BE2C (cell line): ENCODE measurements around the gene CASP3.
"Not testable (repeated sequence)": the region's sequence is repeated elsewhere in the genome, so short reads cannot be mapped to it uniquely, and the experiment has no call there.

ENCODE experiments used
- DNase-seq: peaks from one replicate; pipeline ENCODE4 v3.0.0-alpha.2; 2020
- H3K27me3 ChIP-seq: fragments of 250-450 bp; sonication (Bioruptor Pico); 2 replicates; pipeline ENCODE4 v1.5.1; 2020; ENCODE audit warnings: mild to moderate bottlenecking
- H3K36me3 ChIP-seq: fragments of 250-450 bp; sonication (Bioruptor Pico); 2 replicates; pipeline ENCODE4 v1.5.1; 2020; ENCODE audit warnings: mild to moderate bottlenecking
- H3K4me1 ChIP-seq: fragments of 250-450 bp; sonication (Bioruptor Pico); 2 replicates; pipeline ENCODE4 v1.5.1; 2020
- H3K4me3 ChIP-seq: 2 replicates; pipeline ENCODE4 v1.5.1; 2011; ENCODE audit warnings: low read depth, low read length
- H3K9me3 ChIP-seq: fragments of 250-450 bp; sonication (Bioruptor Pico); 2 replicates; pipeline ENCODE4 v1.5.1; 2020
- CTCF ChIP-seq: IDR thresholded peaks from 2 replicates; pipeline ENCODE4 v1.5.1; 2012; ENCODE audit warnings: mild to moderate bottlenecking, low read depth, low read length

The CASP3 gene

GRCh38 chr4:184617600-184618196 lies 31.5 kb downstream of the CASP3 start:
- peak; percentile 16 for DNase-seq
- H3K27me3 ChIP-seq = no peaks in the 10 kb centered on the region
- no peak for TF ChIP-seq CTCF
- H3K36me3 ChIP-seq = no peaks in the 10 kb centered on the region
- no peaks in the 10 kb centered on the region; the same call in 1 of the 2 replicates for H3K9me3 ChIP-seq
- H3K4me3 ChIP-seq = no peak overlapping the region
- H3K4me1 ChIP-seq = peaks cover 5% of the 10 kb centered on the region; the same call in 1 of the 2 replicates

GRCh38 chr4:184616633-184617551 lies 32.4 kb downstream of the CASP3 start:
- no peak for DNase-seq
- Histone ChIP-seq H3K36me3 (no peaks in the 10 kb centered on the region), H3K9me3 (no peaks in the 10 kb centered on the region; the same call in 1 of the 2 replicates), H3K4me1 (peaks cover 5% of the 10 kb centered on the region; the same call in 1 of the 2 replicates), H3K27me3 (no peaks in the 10 kb centered on the region), H3K4me3 (no peak overlapping the region)
- TF ChIP-seq CTCF = no peak

GRCh38 chr4:184616168-184616567 lies 33.1 kb downstream of the CASP3 start:
- H3K9me3 ChIP-seq, DNase-seq, H3K4me1 ChIP-seq, H3K27me3 ChIP-seq, H3K36me3 ChIP-seq, H3K4me3 ChIP-seq: not testable (repeated sequence)

GRCh38 chr4:184614509-184614908 lies 34.7 kb downstream of the CASP3 start:
- no peak for TF ChIP-seq CTCF
- H3K9me3 ChIP-seq = no peaks in the 10 kb centered on the region; the same call in 1 of the 2 replicates
- H3K27me3 ChIP-seq = no peaks in the 10 kb centered on the region
- H3K36me3 ChIP-seq = no peaks in the 10 kb centered on the region
- DNase-seq = no peak
- peaks cover 5% of the 10 kb centered on the region; the same call in 1 of the 2 replicates for H3K4me1 ChIP-seq
- H3K4me3 ChIP-seq = no peak overlapping the region

GRCh38 chr4:184613405-184613804 lies 35.8 kb downstream of the CASP3 start:
- H3K4me3 ChIP-seq = no peak overlapping the region
- no peaks in the 10 kb centered on the region for H3K36me3 ChIP-seq
- DNase-seq = no peak
- TF ChIP-seq CTCF = no peak
- no peaks in the 10 kb centered on the region for H3K27me3 ChIP-seq
- H3K4me1 ChIP-seq = peaks cover 5% of the 10 kb centered on the region; the same call in 1 of the 2 replicates
- H3K9me3 ChIP-seq = no peaks in the 10 kb centered on the region; the same call in 1 of the 2 replicates

- TF ChIP-seq CTCF = no peak
- no peaks in the 10 kb centered on the region for H3K27me3 ChIP-seq
- no peak for DNase-seq
- H3K36me3 ChIP-seq = no peaks in the 10 kb centered on the region
- H3K4me1 ChIP-seq = peaks cover 5% of the 10 kb centered on the region; the same call in 1 of the 2 replicates
- no peak overlapping the region for H3K4me3 ChIP-seq
- H3K9me3 ChIP-seq = no peaks in the 10 kb centered on the region; the same call in 1 of the 2 replicates
These were observed 37.2 kb downstream of the CASP3 start for GRCh38 chr4:184612074-184612473.

GRCh38 chr4:184607429-184607828 lies 41.8 kb downstream of the CASP3 start:
- not testable (repeated sequence) for H3K4me3 ChIP-seq, H3K36me3 ChIP-seq, H3K4me1 ChIP-seq, H3K27me3 ChIP-seq, H3K9me3 ChIP-seq, DNase-seq

GRCh38 chr4:184602857-184603256 lies 46.4 kb downstream of the CASP3 start:
- not testable (repeated sequence) for H3K4me1 ChIP-seq, H3K36me3 ChIP-seq, H3K4me3 ChIP-seq, H3K9me3 ChIP-seq, DNase-seq, H3K27me3 ChIP-seq

GRCh38 chr4:184600982-184601381 lies 48.3 kb downstream of the CASP3 start:
- not testable (repeated sequence) for H3K27me3 ChIP-seq, H3K4me1 ChIP-seq, H3K36me3 ChIP-seq, H3K9me3 ChIP-seq, DNase-seq, H3K4me3 ChIP-seq
